SK-N-SH treated with all-trans-retinoic acid at 6 μM for 48 hours (cell line): ENCODE data around the gene ASCL5.

Source experiments
- GLIS3 ChIP-seq: fragments of 250-450 bp; sonication (Bioruptor Pico); IDR thresholded peaks from 2 replicates; pipeline ENCODE4 v1.5.0; 2020; ENCODE audit warnings: mild to moderate bottlenecking, moderate library complexity
- TOX ChIP-seq: fragments of 250-450 bp; sonication (Bioruptor Pico); IDR thresholded peaks from 2 replicates; pipeline ENCODE4 v1.8.0; 2021; ENCODE audit warnings: mild to moderate bottlenecking, moderate library complexity, borderline replicate concordance
- ZFP3 ChIP-seq: fragments of 250-450 bp; sonication (Bioruptor Pico); IDR thresholded peaks from 2 replicates; pipeline ENCODE4 v1.5.0; 2020; ENCODE audit warnings: mild to moderate bottlenecking, moderate library complexity
- ZNF70 ChIP-seq: fragments of 450-650 bp; formaldehyde crosslinking; IDR thresholded peaks from 2 replicates; pipeline ENCODE4 v1.5.0; 2020; ENCODE audit warnings: mild to moderate bottlenecking, moderate library complexity
- TF ChIP-seq, protein P1 (sequence below): fragments of 250-450 bp; sonication (Bioruptor Pico); IDR thresholded peaks from 2 replicates; pipeline ENCODE4 v1.5.1; 2020; ENCODE audit warnings: low read depth, mild to moderate bottlenecking, moderate library complexity

DNA sequence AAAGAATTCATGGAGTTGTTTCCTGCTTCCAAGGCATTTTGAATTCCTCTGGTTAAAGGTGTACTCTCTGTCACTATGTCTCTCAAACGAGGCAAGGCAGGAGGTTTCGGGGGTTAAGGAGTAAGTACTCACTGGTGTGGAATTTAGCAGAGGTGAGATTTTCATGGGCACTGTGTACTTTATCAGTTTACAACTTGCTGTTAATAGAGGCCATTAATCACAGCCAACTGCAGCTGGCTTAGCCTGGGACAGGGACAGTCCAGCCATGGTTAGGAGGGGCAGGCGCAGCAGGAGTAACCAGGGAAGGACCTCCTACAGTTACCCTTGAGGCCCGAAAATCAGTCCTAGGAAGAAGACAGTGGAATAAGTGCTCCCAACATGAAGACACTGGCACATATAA lies 45.3 kb upstream of the ASCL5 start:
- TF ChIP-seq ZFP3 (CRISPR knock-in tag) (no peak), TOX (CRISPR knock-in tag) (no peak), ZNF70 (no peak), GLIS3 (CRISPR knock-in tag) (no peak)
- TF ChIP-seq, protein P1, sequence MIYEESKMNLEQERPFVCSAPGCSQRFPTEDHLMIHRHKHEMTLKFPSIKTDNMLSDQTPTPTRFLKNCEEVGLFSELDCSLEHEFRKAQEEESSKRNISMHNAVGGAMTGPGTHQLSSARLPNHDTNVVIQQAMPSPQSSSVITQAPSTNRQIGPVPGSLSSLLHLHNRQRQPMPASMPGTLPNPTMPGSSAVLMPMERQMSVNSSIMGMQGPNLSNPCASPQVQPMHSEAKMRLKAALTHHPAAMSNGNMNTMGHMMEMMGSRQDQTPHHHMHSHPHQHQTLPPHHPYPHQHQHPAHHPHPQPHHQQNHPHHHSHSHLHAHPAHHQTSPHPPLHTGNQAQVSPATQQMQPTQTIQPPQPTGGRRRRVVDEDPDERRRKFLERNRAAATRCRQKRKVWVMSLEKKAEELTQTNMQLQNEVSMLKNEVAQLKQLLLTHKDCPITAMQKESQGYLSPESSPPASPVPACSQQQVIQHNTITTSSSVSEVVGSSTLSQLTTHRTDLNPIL (CRISPR knock-in tag) = no peak
